ENCODE data around the gene GPR157. TPM values are rescaled to one million over a fixed set of nuclear protein-coding genes. Genes with fewer than 3 reads are reported as not detected.

The GPR157 gene
- total RNA-seq, 4 donors from 2014 or later = 0.59 to 10.7 (median 2.2) TPM

DNA sequence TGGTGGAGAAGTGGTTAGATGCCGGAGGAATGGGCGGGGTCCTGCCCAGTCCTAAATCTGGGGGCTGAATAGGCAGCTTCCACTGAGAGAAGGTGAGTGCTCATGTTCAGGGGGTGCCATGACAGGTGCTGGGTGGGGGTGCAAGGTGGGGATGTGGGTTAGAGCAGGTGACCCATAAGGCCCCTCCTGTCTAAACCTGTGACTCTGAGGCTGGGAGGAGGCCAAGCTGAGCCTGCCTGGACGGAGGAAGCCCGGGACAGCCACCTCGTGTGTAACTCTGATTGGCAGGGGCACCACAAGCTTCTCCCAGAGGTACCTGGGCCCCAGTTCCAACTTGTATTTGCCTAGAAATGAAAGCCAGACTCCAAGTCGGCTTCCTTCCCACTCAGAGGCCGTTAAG, 10.7 kb downstream of the GPR157 start:
- intact Hi-C loops (cut with DNase I; ENCODE audit: low total_unique reads) = no loop called here
- no peaks in the 10 kb centered on the region for H3K36me3 ChIP-seq
- no peaks in the 10 kb centered on the region for H3K27me3 ChIP-seq
- no peak overlapping the region for H3K4me3 ChIP-seq
- no peak for TF ChIP-seq POLR2A (IDR thresholded peaks at IDR 0.05)
- no peak for TF ChIP-seq CTCF (IDR thresholded peaks at IDR 0.05)
- no peaks in the 10 kb centered on the region for H3K4me1 ChIP-seq
- no peak overlapping the region for H3K27ac ChIP-seq
- no peaks in the 10 kb centered on the region for H3K9me3 ChIP-seq
- no peak for DNase-seq

GRCh38 chr1:9115351-9116205, 13.3 kb downstream of the GPR157 start:
- H3K4me1 ChIP-seq = no peaks in the 10 kb centered on the region
- DNase-seq = no peak
- H3K4me3 ChIP-seq = no peak overlapping the region
- intact Hi-C loops (cut with DNase I; ENCODE audit: low total_unique reads) = no loop called here
- TF ChIP-seq POLR2A (IDR thresholded peaks at IDR 0.05) (no peak), CTCF (IDR thresholded peaks at IDR 0.05) (no peak)
- H3K36me3 ChIP-seq = no peaks in the 10 kb centered on the region
- no peaks in the 10 kb centered on the region for H3K27me3 ChIP-seq
- no peaks in the 10 kb centered on the region for H3K9me3 ChIP-seq
- no peak overlapping the region for H3K27ac ChIP-seq

GRCh38 chr1:9112961-9113880, 15.7 kb downstream of the GPR157 start:
- no peaks in the 10 kb centered on the region for H3K9me3 ChIP-seq
- no peaks in the 10 kb centered on the region for H3K4me1 ChIP-seq
- no peak overlapping the region for H3K27ac ChIP-seq
- no peak overlapping the region for H3K4me3 ChIP-seq
- intact Hi-C loops (cut with DNase I; ENCODE audit: low total_unique reads) = no loop called here
- no peak for DNase-seq
- no peak for TF ChIP-seq CTCF (IDR thresholded peaks at IDR 0.05)
- no peaks in the 10 kb centered on the region for H3K27me3 ChIP-seq
- no peaks in the 10 kb centered on the region for H3K36me3 ChIP-seq

- Histone ChIP-seq H3K36me3 (no peaks in the 10 kb centered on the region), H3K9me3 (no peaks in the 10 kb centered on the region), H3K4me1 (no peaks in the 10 kb centered on the region), H3K27ac (no peak overlapping the region), H3K27me3 (no peaks in the 10 kb centered on the region), H3K4me3 (no peak overlapping the region)
- intact Hi-C loops (cut with DNase I; ENCODE audit: low total_unique reads) = no loop called here
- DNase-seq = peak in 1 of 2 donors; percentile 11
- TF ChIP-seq POLR2A (IDR thresholded peaks at IDR 0.05) = no peak
- no peak for TF ChIP-seq CTCF (IDR thresholded peaks at IDR 0.05)
Measured at GRCh38 chr1:9111957-9112356, 16.9 kb downstream of the GPR157 start.

DNA sequence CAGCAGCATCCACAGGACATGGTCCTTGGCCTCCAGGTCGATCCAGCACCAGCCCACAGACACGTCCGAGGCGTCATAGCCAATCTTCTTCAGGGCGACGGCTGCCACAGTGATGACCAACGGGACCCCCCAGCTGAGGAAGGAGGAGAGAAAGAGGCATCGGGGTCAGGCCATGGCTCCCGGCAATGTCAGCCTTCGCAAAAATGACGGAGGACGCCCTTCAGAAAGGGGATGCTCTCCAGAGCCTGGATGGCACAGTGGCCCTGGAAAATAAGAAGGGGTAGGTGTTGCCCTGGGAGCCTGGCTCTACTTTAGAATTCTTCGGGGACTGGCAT, 17.6 kb downstream of the GPR157 start:
- DNase-seq = peak in 1 of 2 donors; percentile 21
- intact Hi-C loops (cut with DNase I; ENCODE audit: low total_unique reads) = no loop called here
- TF ChIP-seq CTCF (IDR thresholded peaks at IDR 0.05) (no peak), POLR2A (IDR thresholded peaks at IDR 0.05) (no peak)

More for the DNA sequence above, 17.6 kb downstream of the GPR157 start:
- Histone ChIP-seq H3K36me3 (no peaks in the 10 kb centered on the region), H3K27ac (no peak overlapping the region), H3K4me3 (no peak overlapping the region), H3K9me3 (no peaks in the 10 kb centered on the region), H3K4me1 (no peaks in the 10 kb centered on the region), H3K27me3 (no peaks in the 10 kb centered on the region)

Measured in uterus (tissue), 4 donors.